ENCODE measurements around the gene CHAD.

Gene CHAD

DNA sequence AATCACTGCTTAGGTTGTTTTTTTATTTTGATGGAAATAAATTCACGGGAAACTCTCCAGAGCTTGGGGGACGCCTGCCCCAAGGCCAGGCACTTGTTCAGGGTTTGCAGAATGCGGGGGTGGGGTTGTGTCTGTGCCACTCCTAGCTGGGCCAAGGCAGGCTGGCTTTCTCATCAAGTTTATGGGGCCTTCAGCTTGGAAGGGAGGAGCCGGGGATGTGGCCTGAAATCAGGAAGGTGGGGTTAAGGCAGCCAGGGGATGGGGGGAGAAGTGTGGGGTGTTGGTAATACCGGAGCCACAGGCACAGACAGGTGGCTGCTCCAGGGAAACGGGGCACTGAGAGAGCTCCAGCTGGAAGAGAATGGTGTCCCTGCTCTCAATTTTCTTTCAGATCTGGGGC is 1.7 kb upstream of the CHAD start:
- no peak overlapping the region for H2AFZ ChIP-seq (ENCODE audit: low read length)

DNA sequence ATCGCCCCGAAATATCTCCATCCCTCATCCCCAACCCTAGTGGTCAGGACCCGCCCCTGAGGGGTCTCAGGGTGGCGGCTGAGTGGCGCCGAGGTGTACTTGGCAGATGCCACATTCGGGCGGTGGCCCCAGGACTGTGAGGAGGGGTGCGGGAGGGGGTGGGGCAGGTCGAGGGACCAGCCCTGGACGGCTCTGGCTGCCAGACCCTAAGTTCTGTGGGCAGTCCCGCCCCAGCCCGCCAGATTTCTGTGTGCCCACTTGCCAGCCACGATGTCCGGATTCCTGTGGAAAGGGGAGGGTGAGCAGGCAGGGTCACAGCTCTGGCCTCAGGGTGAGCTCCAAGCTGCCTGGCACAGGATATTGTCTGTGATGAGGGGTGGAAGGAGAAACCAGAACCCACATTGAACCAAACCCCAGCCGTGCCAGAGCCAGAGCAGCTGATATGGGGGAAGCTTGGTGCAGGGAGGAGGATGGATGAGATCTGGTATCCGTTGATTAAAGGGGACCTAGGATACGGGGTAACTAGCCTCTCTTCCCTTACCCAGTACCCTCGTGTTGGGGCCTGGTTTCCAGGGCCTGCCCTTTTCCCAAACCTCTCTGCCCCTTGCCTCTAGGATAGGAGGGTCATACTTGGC is 1.1 kb upstream of the CHAD start:
- Histone ChIP-seq H3K79me2 (ENCODE audit: low read length) (no peaks in the 10 kb centered on the region), H3F3A (ENCODE audit: insufficient read depth, low read length) (no peaks in the 10 kb centered on the region), H4K20me1 (ENCODE audit: insufficient read depth, low read length) (no peaks in the 10 kb centered on the region), H3K27ac (ENCODE audit: low read length) (no peak overlapping the region), H3K4me2 (ENCODE audit: low read depth, low read length) (no peak overlapping the region), H3K27me3 (replicated peaks; ENCODE audit: insufficient read depth, low read length) (no peaks in the 10 kb centered on the region), H3K9ac (ENCODE audit: low read length) (no peak overlapping the region), H3K36me3 (replicated peaks; ENCODE audit: insufficient read depth, low read length) (no peaks in the 10 kb centered on the region), H2AFZ (ENCODE audit: low read length) (no peak overlapping the region), H3K4me1 (ENCODE audit: low read length) (no peaks in the 10 kb centered on the region), H3K9me2 (replicated peaks; ENCODE audit: insufficient read depth, low read length) (no peaks in the 10 kb centered on the region), H3K4me3 (ENCODE audit: low read length) (no peak overlapping the region), H3K9me3 (replicated peaks; ENCODE audit: insufficient read depth, low read length) (no peaks in the 10 kb centered on the region)
- DNase-seq, result no peak
- TF ChIP-seq EZH2 (optimal IDR thresholded peaks at IDR 0.05; ENCODE audit: low read depth, low read length) (no peak), EZH2phosphoT487 (IDR thresholded peaks at IDR 0.05; ENCODE audit: low read length) (no peak)
- TF ChIP-seq, protein P1, sequence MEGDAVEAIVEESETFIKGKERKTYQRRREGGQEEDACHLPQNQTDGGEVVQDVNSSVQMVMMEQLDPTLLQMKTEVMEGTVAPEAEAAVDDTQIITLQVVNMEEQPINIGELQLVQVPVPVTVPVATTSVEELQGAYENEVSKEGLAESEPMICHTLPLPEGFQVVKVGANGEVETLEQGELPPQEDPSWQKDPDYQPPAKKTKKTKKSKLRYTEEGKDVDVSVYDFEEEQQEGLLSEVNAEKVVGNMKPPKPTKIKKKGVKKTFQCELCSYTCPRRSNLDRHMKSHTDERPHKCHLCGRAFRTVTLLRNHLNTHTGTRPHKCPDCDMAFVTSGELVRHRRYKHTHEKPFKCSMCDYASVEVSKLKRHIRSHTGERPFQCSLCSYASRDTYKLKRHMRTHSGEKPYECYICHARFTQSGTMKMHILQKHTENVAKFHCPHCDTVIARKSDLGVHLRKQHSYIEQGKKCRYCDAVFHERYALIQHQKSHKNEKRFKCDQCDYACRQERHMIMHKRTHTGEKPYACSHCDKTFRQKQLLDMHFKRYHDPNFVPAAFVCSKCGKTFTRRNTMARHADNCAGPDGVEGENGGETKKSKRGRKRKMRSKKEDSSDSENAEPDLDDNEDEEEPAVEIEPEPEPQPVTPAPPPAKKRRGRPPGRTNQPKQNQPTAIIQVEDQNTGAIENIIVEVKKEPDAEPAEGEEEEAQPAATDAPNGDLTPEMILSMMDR (IDR thresholded peaks at IDR 0.05; ENCODE audit: low read length), result no peak

More for the DNA sequence above, 1.7 kb upstream of the CHAD start:
- no peaks in the 10 kb centered on the region for H3K9me3 ChIP-seq (replicated peaks; ENCODE audit: insufficient read depth, low read length)
- TF ChIP-seq, protein P1 (IDR thresholded peaks at IDR 0.05; ENCODE audit: low read length), result no peak
- TF ChIP-seq EZH2phosphoT487 (IDR thresholded peaks at IDR 0.05; ENCODE audit: low read length), result no peak
- TF ChIP-seq EZH2 (optimal IDR thresholded peaks at IDR 0.05; ENCODE audit: low read depth, low read length), result no peak
- no peaks in the 10 kb centered on the region for H4K20me1 ChIP-seq (ENCODE audit: insufficient read depth, low read length)
- H3K9ac ChIP-seq (ENCODE audit: low read length), result no peak overlapping the region
- no peaks in the 10 kb centered on the region for H3K27me3 ChIP-seq (replicated peaks; ENCODE audit: insufficient read depth, low read length)
- no peak overlapping the region for H3K27ac ChIP-seq (ENCODE audit: low read length)
- H3K4me2 ChIP-seq (ENCODE audit: low read depth, low read length), result no peak overlapping the region
- no peaks in the 10 kb centered on the region for H3K79me2 ChIP-seq (ENCODE audit: low read length)
- no peak overlapping the region for H3K4me3 ChIP-seq (ENCODE audit: low read length)
- H3K4me1 ChIP-seq (ENCODE audit: low read length), result no peaks in the 10 kb centered on the region
- H3F3A ChIP-seq (ENCODE audit: insufficient read depth, low read length), result no peaks in the 10 kb centered on the region
- H3K36me3 ChIP-seq (replicated peaks; ENCODE audit: insufficient read depth, low read length), result no peaks in the 10 kb centered on the region
- H3K9me2 ChIP-seq (replicated peaks; ENCODE audit: insufficient read depth, low read length), result no peaks in the 10 kb centered on the region
- DNase-seq, result no peak

- DNase-seq, result no peak
- H3K36me3 ChIP-seq (replicated peaks; ENCODE audit: insufficient read depth, low read length), result no peaks in the 10 kb centered on the region
- H3K27ac ChIP-seq (ENCODE audit: low read length), result no peak overlapping the region
- H3K9me3 ChIP-seq (replicated peaks; ENCODE audit: insufficient read depth, low read length), result no peaks in the 10 kb centered on the region
- TF ChIP-seq, protein P1 (IDR thresholded peaks at IDR 0.05; ENCODE audit: low read length), result no peak
- no peaks in the 10 kb centered on the region for H3F3A ChIP-seq (ENCODE audit: insufficient read depth, low read length)
- H3K79me2 ChIP-seq (ENCODE audit: low read length), result no peaks in the 10 kb centered on the region
- no peak overlapping the region for H2AFZ ChIP-seq (ENCODE audit: low read length)
- no peaks in the 10 kb centered on the region for H3K4me1 ChIP-seq (ENCODE audit: low read length)
- no peaks in the 10 kb centered on the region for H4K20me1 ChIP-seq (ENCODE audit: insufficient read depth, low read length)
- no peak overlapping the region for H3K4me2 ChIP-seq (ENCODE audit: low read depth, low read length)
- H3K27me3 ChIP-seq (replicated peaks; ENCODE audit: insufficient read depth, low read length), result no peaks in the 10 kb centered on the region
- H3K9me2 ChIP-seq (replicated peaks; ENCODE audit: insufficient read depth, low read length), result no peaks in the 10 kb centered on the region
- no peak overlapping the region for H3K4me3 ChIP-seq (ENCODE audit: low read length)
- H3K9ac ChIP-seq (ENCODE audit: low read length), result no peak overlapping the region
These were observed 527 bp upstream of the CHAD start for GRCh38 chr17:50469208-50469605.
